ENCODE data around the gene BBS10. TPM values are rescaled to one million over a fixed set of nuclear protein-coding genes. Genes with fewer than 3 reads are reported as not detected.
A peak's percentile ranks its signal among the peaks of the same experiment; 100 is the strongest.
"Not testable (repeated sequence)": the region's sequence is repeated elsewhere in the genome, so short reads cannot be mapped to it uniquely, and the experiment has no call there.

BBS10 gene
- 1 to 10 TPM; 3.5 to 4.0 TPM for total RNA-seq

GRCh38 chr12:76348079-76348901 is at the start of gene BBS10:
TSS of gene BBS10 (minus strand) at chr12:76348415. CDS start at chr12:76348358, 57 bp downstream.
- peak within 1 kb of the TSS; percentile 92 for H3K27ac Mint-ChIP-seq
- CTCF ChIA-PET = interaction anchor here (0.6 to 3.1 kb wide), 17 partner anchors 9 to 859 kb away, joined by 3 to 20 read pairs (median 3); partner anchors contain the start of genes KRR1 and OSBPL8
- DNase-seq = peak; percentile 92
- peak within 1 kb of the TSS; percentile 93 for H3K4me3 Mint-ChIP-seq
- POLR2A ChIA-PET = interaction anchor here (0.6 to 1.4 kb wide), 10 partner anchors 11 to 1810 kb away, joined by 3 to 7 read pairs (median 3); partner anchors contain the start of genes KRR1, NAP1L1 and OSBPL8
- H3K36me3 Mint-ChIP-seq (ENCODE audit: low read depth) = peaks cover 13% of the 10 kb centered on the region
- H3K4me1 Mint-ChIP-seq (ENCODE audit: low read depth) = peaks cover 21% of the 10 kb centered on the region
- no peaks in the 10 kb centered on the region for H3K9me3 Mint-ChIP-seq (ENCODE audit: insufficient read depth)
- H3K27me3 Mint-ChIP-seq (ENCODE audit: low read depth) = no peaks in the 10 kb centered on the region
- peak; percentile 97 for ATAC-seq

DNA sequence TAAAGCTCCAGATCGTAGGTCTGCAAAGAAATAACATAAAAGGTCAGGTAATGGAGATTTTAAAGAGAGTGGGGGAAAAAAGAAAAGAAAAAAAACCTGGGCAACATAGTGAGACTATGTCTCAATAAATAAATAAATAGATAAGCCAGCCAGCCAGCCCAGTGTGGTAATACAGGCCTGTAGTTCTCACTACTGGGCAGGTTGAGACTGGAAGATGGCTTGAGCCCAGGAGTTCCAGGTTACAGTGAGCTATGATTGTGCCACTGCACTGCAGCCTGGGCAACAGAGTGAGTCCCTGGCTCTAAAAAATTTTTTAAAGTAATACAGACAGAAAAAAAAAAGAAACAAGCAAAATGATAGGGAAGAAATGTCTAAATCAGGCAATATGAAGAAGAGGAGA is 43.2 kb upstream of the BBS10 start:
- no peak for ATAC-seq
- no peak for DNase-seq
- peaks cover 47% of the 10 kb centered on the region for H3K36me3 Mint-ChIP-seq (ENCODE audit: low read depth)
- no peak overlapping the region for H3K4me3 Mint-ChIP-seq
- no peaks in the 10 kb centered on the region for H3K9me3 Mint-ChIP-seq (ENCODE audit: insufficient read depth)
- peaks cover 7% of the 10 kb centered on the region for H3K4me1 Mint-ChIP-seq (ENCODE audit: low read depth)
- peak overlapping the region; percentile 13 for H3K27ac Mint-ChIP-seq
- POLR2A ChIA-PET = no interaction called here
- no peaks in the 10 kb centered on the region for H3K27me3 Mint-ChIP-seq (ENCODE audit: low read depth)
- CTCF ChIA-PET = no interaction called here

- no peaks in the 10 kb centered on the region for H3K27me3 Mint-ChIP-seq (ENCODE audit: low read depth)
- H3K4me3 Mint-ChIP-seq = no peak overlapping the region
- CTCF ChIA-PET = no interaction called here
- POLR2A ChIA-PET = interaction anchor here (0.6 kb wide), 1 partner anchor 12 kb away, joined by 3 read pairs; no protein-coding TSS in a partner anchor
- ATAC-seq = no peak
- H3K27ac Mint-ChIP-seq = no peak overlapping the region
- DNase-seq = no peak
- H3K36me3 Mint-ChIP-seq (ENCODE audit: low read depth) = peaks cover 52% of the 10 kb centered on the region
- no peaks in the 10 kb centered on the region for H3K9me3 Mint-ChIP-seq (ENCODE audit: insufficient read depth)
- peaks cover 7% of the 10 kb centered on the region for H3K4me1 Mint-ChIP-seq (ENCODE audit: low read depth)
Observed at GRCh38 chr12:76387614-76388013, 39.4 kb upstream of the BBS10 start.

DNA sequence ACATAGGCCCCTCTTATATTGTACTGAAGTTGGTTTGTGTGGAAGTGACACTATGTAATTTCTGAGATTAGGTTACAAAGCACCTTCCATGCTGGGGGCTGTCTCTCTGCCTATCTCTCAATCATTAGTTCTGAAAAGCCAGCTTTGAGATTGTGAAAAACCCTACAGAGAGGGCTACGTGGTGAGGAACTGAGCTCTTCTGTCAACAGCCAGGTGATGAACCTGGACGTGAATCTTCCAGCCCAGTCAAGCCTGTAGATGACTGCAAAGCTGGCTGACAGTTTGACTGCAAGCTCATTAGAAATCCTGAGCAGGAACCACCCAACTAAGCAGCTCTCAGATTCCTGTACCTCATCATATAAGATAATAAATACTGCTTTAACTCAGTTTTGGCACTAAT is 36.3 kb upstream of the BBS10 start:
- POLR2A ChIA-PET = no interaction called here
- CTCF ChIA-PET = interaction anchor here (1.4 kb wide), 1 partner anchor 202 kb away, joined by 3 read pairs; no protein-coding TSS in a partner anchor
- Mint-ChIP-seq H3K27me3 (ENCODE audit: low read depth) (no peaks in the 10 kb centered on the region), H3K4me3 (no peak overlapping the region), H3K4me1 (ENCODE audit: low read depth) (no peaks in the 10 kb centered on the region), H3K9me3 (ENCODE audit: insufficient read depth) (no peaks in the 10 kb centered on the region), H3K27ac (no peak overlapping the region), H3K36me3 (ENCODE audit: low read depth) (peaks cover 38% of the 10 kb centered on the region)
- DNase-seq (no peak), ATAC-seq (no peak)

- peaks cover 36% of the 10 kb centered on the region for H3K36me3 Mint-ChIP-seq (ENCODE audit: low read depth)
- H3K4me1 Mint-ChIP-seq (ENCODE audit: low read depth) = no peaks in the 10 kb centered on the region
- CTCF ChIA-PET = no interaction called here
- no peaks in the 10 kb centered on the region for H3K27me3 Mint-ChIP-seq (ENCODE audit: low read depth)
- ATAC-seq (no peak), DNase-seq (no peak)
- POLR2A ChIA-PET = no interaction called here
- no peaks in the 10 kb centered on the region for H3K9me3 Mint-ChIP-seq (ENCODE audit: insufficient read depth)
- no peak overlapping the region for H3K4me3 Mint-ChIP-seq
- H3K27ac Mint-ChIP-seq = no peak overlapping the region
Observed at GRCh38 chr12:76383988-76384387, 35.8 kb upstream of the BBS10 start.

DNA sequence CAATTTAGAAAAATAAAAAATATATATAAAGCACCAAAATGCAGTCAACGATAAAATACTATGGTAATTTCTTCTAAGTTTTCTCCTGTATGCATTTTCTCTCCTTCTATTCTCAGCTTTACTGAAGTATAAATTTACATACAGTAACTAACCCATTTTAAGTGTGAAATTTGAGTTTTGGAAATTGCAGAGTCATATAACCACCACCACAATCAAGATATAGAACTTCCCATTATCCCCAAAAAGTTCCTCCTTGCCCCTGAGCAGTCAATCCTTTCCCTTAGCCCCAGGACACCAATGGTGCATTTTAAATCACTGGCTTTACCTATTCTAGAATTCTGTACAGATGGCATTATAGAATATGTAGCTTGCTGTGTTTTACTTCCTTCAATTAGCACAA is 31.0 kb upstream of the BBS10 start:
- ChIA-PET CTCF (interaction anchor here (1.2 kb wide), 1 partner anchor 18 kb away, joined by 3 read pairs; no protein-coding TSS in a partner anchor), POLR2A (interaction anchor here (0.6 kb wide), 1 partner anchor 127 kb away, joined by 3 read pairs; no protein-coding TSS in a partner anchor)
- Mint-ChIP-seq H3K4me3 (no peak overlapping the region), H3K27me3 (ENCODE audit: low read depth) (no peaks in the 10 kb centered on the region), H3K9me3 (ENCODE audit: insufficient read depth) (no peaks in the 10 kb centered on the region), H3K4me1 (ENCODE audit: low read depth) (no peaks in the 10 kb centered on the region), H3K27ac (no peak overlapping the region), H3K36me3 (ENCODE audit: low read depth) (peaks cover 47% of the 10 kb centered on the region)
- no peak for DNase-seq
- ATAC-seq = no peak

DNA sequence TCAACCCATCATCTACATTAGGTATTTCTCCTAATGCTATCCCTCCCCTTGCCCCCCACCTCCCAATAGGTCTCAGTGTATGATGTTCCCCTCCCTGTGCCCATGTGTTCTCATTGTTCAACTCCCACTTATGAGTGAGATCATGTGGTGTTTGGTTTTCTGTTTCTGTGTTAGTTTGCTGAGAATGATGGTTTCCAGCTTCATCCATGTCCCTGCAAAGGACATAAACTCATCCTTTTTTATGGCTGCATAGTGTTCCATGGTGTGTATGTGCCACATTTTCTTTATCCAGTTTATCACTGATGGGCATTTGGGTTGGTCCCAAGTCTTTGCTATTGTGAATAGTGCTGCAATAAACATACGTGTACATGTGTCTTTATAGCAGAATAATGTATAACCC is 28.7 kb upstream of the BBS10 start:
- POLR2A ChIA-PET; H3K4me1 Mint-ChIP-seq (ENCODE audit: low read depth); H3K27ac Mint-ChIP-seq; H3K9me3 Mint-ChIP-seq (ENCODE audit: insufficient read depth); H3K27me3 Mint-ChIP-seq (ENCODE audit: low read depth); H3K4me3 Mint-ChIP-seq; DNase-seq; CTCF ChIA-PET; ATAC-seq: not testable (repeated sequence)
- H3K36me3 Mint-ChIP-seq (ENCODE audit: low read depth) = peaks cover 45% of the 10 kb centered on the region

GRCh38 chr12:76375939-76376338 is 27.7 kb upstream of the BBS10 start:
- Mint-ChIP-seq H3K27me3 (ENCODE audit: low read depth) (no peaks in the 10 kb centered on the region), H3K36me3 (ENCODE audit: low read depth) (peaks cover 47% of the 10 kb centered on the region), H3K4me1 (ENCODE audit: low read depth) (no peaks in the 10 kb centered on the region), H3K9me3 (ENCODE audit: insufficient read depth) (no peaks in the 10 kb centered on the region), H3K4me3 (no peak overlapping the region), H3K27ac (no peak overlapping the region)
- ChIA-PET POLR2A (no interaction called here), CTCF (interaction anchor here (1.0 kb wide), 1 partner anchor 210 kb away, joined by 3 read pairs; no protein-coding TSS in a partner anchor)
- DNase-seq (no peak), ATAC-seq (no peak)

DNA sequence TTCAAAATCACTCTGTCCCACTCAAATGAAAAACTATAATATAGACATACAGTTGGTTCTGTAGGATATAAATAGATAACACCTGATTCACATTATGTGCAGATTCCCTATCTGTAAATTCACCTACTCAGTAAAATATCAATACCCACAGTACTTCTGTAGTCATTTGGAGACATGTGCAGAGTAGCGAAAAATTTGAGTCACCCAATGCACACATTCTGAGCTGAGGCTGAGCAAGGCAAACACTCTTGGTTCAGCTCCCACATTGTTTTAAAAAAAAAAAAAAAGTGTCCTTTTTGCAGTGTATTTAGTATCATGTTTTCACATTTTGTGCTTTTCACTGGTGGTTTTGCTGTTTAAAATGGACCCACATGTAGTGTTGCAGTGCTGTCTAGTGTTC is 27.3 kb upstream of the BBS10 start:
- no peaks in the 10 kb centered on the region for H3K4me1 Mint-ChIP-seq (ENCODE audit: low read depth)
- ATAC-seq = no peak
- no peak for DNase-seq
- no peak overlapping the region for H3K27ac Mint-ChIP-seq
- H3K27me3 Mint-ChIP-seq (ENCODE audit: low read depth) = no peaks in the 10 kb centered on the region
- no peak overlapping the region for H3K4me3 Mint-ChIP-seq
- ChIA-PET POLR2A (no interaction called here), CTCF (interaction anchor here (1.0 kb wide), 1 partner anchor 211 kb away, joined by 3 read pairs; no protein-coding TSS in a partner anchor)
- H3K36me3 Mint-ChIP-seq (ENCODE audit: low read depth) = peaks cover 51% of the 10 kb centered on the region
- no peaks in the 10 kb centered on the region for H3K9me3 Mint-ChIP-seq (ENCODE audit: insufficient read depth)

GRCh38 chr12:76374386-76375020 is 26.3 kb upstream of the BBS10 start:
- H3K4me1 Mint-ChIP-seq (ENCODE audit: low read depth) = no peaks in the 10 kb centered on the region
- H3K27me3 Mint-ChIP-seq (ENCODE audit: low read depth) = no peaks in the 10 kb centered on the region
- DNase-seq (no peak), ATAC-seq (no peak)
- H3K4me3 Mint-ChIP-seq = no peak overlapping the region
- POLR2A ChIA-PET = no interaction called here
- no peaks in the 10 kb centered on the region for H3K9me3 Mint-ChIP-seq (ENCODE audit: insufficient read depth)
- H3K27ac Mint-ChIP-seq = no peak overlapping the region
- peaks cover 57% of the 10 kb centered on the region for H3K36me3 Mint-ChIP-seq (ENCODE audit: low read depth)
- CTCF ChIA-PET = no interaction called here

GRCh38 chr12:76368230-76368629 is 20.0 kb upstream of the BBS10 start:
- POLR2A ChIA-PET = no interaction called here
- no peaks in the 10 kb centered on the region for H3K27me3 Mint-ChIP-seq (ENCODE audit: low read depth)

GRCh38 chr12:76366163-76366562 is 17.9 kb upstream of the BBS10 start:
- CTCF ChIA-PET = no interaction called here
- Mint-ChIP-seq H3K27me3 (ENCODE audit: low read depth) (no peaks in the 10 kb centered on the region), H3K9me3 (ENCODE audit: insufficient read depth) (no peaks in the 10 kb centered on the region), H3K4me3 (no peak overlapping the region), H3K27ac (no peak overlapping the region), H3K36me3 (ENCODE audit: low read depth) (peaks cover 80% of the 10 kb centered on the region), H3K4me1 (ENCODE audit: low read depth) (no peaks in the 10 kb centered on the region)
- DNase-seq (no peak), ATAC-seq (no peak)
- POLR2A ChIA-PET = no interaction called here

More at GRCh38 chr12:76368230-76368629, 20.0 kb upstream of the BBS10 start:
- Mint-ChIP-seq H3K27ac (no peak overlapping the region), H3K9me3 (ENCODE audit: insufficient read depth) (no peaks in the 10 kb centered on the region), H3K4me3 (no peak overlapping the region), H3K36me3 (ENCODE audit: low read depth) (peaks cover 75% of the 10 kb centered on the region), H3K4me1 (ENCODE audit: low read depth) (no peaks in the 10 kb centered on the region)
- DNase-seq (no peak), ATAC-seq (no peak)
- CTCF ChIA-PET = no interaction called here

All from activated CD8-positive, alpha-beta T cell treated with anti-CD3 and anti-CD28 coated beads, Interleukin-2, amount 10 ng/mL, durations not matched to agents 7 days and 5 days (primary cell).